ENCODE measurements around the gene HSF5. TPM values are rescaled to one million over a fixed set of nuclear protein-coding genes. Genes with fewer than 3 reads are reported as not detected.

The HSF5 gene
- total and polyA plus RNA-seq, 2 of the 13 experiments (the other 11 are each of a cell fraction or from before 2014, with no cell fraction given): not detected

GRCh38 chr17:58391302-58391984 lies 96.8 kb downstream of the HSF5 start (continued):
- peak; percentile 91 for TF ChIP-seq ZHX1 (CRISPR knock-in tag; IDR thresholded peaks at IDR 0.05; ENCODE audit: low read depth)
- TF ChIP-seq ZNF784 (CRISPR knock-in tag; IDR thresholded peaks at IDR 0.05; ENCODE audit: borderline replicate concordance): peak; percentile 97
- peak; percentile 92; the same call in 1 of the 2 replicates for TF ChIP-seq ZNF800 (CRISPR knock-in tag; IDR thresholded peaks at IDR 0.05)
- no peak for TF ChIP-seq GLMP (CRISPR knock-in tag; IDR thresholded peaks at IDR 0.05; ENCODE audit: borderline replicate concordance)
- TF ChIP-seq THYN1 (CRISPR knock-in tag; IDR thresholded peaks at IDR 0.05; ENCODE audit: borderline replicate concordance, low read depth): peak; percentile 78; the same call in 1 of the 2 replicates
- TF ChIP-seq ATF5 (CRISPR knock-in tag; IDR thresholded peaks at IDR 0.05; ENCODE audit: low read depth): 0 out of 2 replicates have a peak, but pooled peaks have one; percentile 56
- peak; percentile 30; the same call in 1 of the 2 replicates for TF ChIP-seq MAFF (IDR thresholded peaks at IDR 0.05; ENCODE audit: low read depth, low read length)
- peak; percentile 67 for TF ChIP-seq GABPB1 (CRISPR knock-in tag; IDR thresholded peaks at IDR 0.05)
- TF ChIP-seq NCOA1 (CRISPR knock-in tag; IDR thresholded peaks at IDR 0.05): peak; percentile 99
- peak; percentile 95 for TF ChIP-seq ZBTB43 (CRISPR knock-in tag; conservative IDR thresholded peaks at IDR 0.05)
- peak; percentile 97 for TF ChIP-seq NKX3-1 (CRISPR knock-in tag; IDR thresholded peaks at IDR 0.05)
- no peak for TF ChIP-seq ZNF570 (CRISPR knock-in tag; IDR thresholded peaks at IDR 0.05; ENCODE audit: borderline replicate concordance)
- peak; percentile 98 for TF ChIP-seq ZKSCAN8 (CRISPR knock-in tag; IDR thresholded peaks at IDR 0.05; ENCODE audit: borderline replicate concordance)
- TF ChIP-seq ZNF704 (CRISPR knock-in tag; IDR thresholded peaks at IDR 0.05; ENCODE audit: borderline replicate concordance): peak; percentile 83; the same call in 1 of the 2 replicates
- peak; percentile 97 for TF ChIP-seq ZNF580 (CRISPR knock-in tag; IDR thresholded peaks at IDR 0.05; ENCODE audit: borderline replicate concordance, low read depth)
- peak; percentile 98 for TF ChIP-seq MTA1 (CRISPR knock-in tag; IDR thresholded peaks at IDR 0.05; ENCODE audit: borderline replicate concordance)
- peak; percentile 18; the same call in 1 of the 2 replicates for TF ChIP-seq ZNF7 (CRISPR knock-in tag; IDR thresholded peaks at IDR 0.05)

Measured in HepG2 (cell line).